GM12801 (cell line): ENCODE results near the gene CLEC6A.

Source experiments
- TF ChIP-seq, protein P1 (sequence below): IDR thresholded peaks from one replicate; pipeline ENCODE4 v1.5.1; 2011; ENCODE audit warnings: control low read depth; ENCODE audit not compliant: insufficient read length; ENCODE audit errors: extremely low read depth

CLEC6A gene

DNA sequence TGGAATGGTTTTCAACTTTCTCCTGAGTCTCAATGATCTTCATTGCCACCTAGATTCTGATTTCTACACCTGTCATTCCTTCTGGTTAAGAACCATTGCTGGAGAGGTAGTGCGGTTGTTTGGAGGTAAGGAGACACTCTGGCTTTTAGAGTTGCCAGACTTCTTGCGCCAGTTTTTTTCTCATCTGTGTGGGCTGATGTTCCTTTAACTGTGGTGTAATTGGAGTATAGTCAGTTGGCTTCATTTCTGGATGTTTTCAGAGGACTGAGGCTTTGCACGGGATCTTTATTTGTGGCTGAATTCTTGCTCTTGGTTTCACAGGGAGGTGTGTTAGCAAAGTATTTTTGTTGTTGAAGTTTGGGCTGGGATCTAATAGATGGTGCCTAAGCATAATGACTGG is 51.8 kb downstream of the CLEC6A start:
- TF ChIP-seq, protein P1, sequence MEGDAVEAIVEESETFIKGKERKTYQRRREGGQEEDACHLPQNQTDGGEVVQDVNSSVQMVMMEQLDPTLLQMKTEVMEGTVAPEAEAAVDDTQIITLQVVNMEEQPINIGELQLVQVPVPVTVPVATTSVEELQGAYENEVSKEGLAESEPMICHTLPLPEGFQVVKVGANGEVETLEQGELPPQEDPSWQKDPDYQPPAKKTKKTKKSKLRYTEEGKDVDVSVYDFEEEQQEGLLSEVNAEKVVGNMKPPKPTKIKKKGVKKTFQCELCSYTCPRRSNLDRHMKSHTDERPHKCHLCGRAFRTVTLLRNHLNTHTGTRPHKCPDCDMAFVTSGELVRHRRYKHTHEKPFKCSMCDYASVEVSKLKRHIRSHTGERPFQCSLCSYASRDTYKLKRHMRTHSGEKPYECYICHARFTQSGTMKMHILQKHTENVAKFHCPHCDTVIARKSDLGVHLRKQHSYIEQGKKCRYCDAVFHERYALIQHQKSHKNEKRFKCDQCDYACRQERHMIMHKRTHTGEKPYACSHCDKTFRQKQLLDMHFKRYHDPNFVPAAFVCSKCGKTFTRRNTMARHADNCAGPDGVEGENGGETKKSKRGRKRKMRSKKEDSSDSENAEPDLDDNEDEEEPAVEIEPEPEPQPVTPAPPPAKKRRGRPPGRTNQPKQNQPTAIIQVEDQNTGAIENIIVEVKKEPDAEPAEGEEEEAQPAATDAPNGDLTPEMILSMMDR, result no peak

DNA sequence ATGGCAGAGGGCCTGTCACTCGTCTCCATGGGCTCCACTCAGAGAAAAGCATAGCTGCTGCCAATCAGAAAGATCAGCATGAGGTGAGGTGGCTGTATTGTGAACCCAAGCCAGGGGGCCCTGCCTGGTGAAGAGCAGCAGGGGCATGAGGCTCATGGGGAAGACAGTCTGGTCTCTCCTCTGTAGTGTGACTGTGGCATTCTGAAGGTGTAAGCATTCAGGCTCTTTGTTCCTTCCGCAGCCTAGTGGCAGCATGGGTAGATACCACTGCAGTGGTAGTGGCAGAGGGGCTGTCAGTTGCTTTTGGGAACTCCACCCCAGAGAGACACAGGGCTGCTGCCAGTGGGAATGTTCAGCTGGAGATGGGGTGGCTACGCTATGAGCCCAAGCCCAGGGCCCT is 52.5 kb downstream of the CLEC6A start:
- TF ChIP-seq, protein P1, result no peak

DNA sequence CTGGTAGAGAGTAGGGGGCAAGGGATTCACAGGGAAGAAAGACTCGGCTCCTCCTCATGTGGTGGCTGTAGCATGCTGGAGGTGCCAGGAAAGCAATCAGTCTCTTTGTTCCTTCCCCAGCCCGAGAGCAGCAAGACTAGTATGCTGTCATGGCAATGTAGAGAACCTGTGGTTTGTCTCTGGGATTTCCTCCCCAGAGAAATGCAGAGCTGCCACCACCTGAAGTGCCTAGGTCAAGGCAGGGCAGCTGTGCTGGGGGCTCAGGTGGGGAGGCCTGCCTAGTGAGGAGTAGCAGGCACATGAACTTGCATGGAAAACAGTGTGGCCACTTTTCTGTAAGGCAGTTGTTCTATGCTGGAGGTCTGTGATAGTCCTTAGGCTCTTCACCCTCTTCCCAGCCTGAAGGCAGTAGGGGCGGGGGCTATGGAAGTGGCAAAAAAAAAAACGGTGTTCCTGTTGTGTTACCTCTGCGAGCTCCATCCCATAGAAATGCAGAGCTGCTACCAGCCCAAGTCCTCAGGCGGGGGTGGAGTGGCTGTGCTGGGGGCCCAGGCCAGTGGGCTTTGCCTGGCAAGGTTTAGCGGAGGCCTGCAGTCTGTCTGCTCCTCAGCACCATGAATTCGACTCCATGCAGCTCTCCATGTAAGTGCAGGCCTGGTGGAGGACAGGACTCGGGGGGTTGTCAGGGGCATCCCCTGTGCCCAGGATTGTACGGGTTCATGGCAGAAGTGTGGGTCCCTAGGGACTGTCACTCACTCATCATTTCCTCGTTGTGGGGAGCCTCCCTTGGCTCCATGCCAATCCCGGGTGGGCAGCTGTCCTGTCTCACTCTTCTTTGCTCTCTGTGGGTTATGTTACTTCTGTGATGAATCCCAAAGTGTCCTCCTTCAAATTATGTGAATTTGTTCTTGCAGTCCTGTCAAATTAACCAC is 53.4 kb downstream of the CLEC6A start:
- TF ChIP-seq, protein P1, result no peak

DNA sequence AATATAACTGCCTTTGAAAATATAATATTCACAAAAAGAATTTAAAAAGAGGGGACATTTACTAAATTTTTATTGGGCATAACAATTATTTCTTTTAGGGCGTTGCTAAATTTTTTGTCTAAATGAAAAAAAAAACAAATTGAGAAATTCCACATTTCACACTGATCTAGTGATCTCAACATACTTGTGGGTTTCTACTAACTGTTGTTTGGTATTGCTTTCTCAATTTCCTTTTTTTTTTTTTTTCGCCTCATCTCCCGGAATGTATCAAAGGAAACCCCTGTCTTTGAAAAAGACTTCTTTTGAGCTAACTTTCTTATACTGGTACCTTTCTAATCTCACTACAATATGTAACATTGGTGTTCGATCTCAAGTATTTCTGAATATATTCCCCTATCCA is 57.5 kb downstream of the CLEC6A start, which contains the start of gene CLEC4D:
CLEC4D (plus strand) TSS at position 248 of the 400 bp plus-strand sequence. CDS start 230 bp downstream, outside the sequence.
- TF ChIP-seq, protein P1, result no peak

DNA sequence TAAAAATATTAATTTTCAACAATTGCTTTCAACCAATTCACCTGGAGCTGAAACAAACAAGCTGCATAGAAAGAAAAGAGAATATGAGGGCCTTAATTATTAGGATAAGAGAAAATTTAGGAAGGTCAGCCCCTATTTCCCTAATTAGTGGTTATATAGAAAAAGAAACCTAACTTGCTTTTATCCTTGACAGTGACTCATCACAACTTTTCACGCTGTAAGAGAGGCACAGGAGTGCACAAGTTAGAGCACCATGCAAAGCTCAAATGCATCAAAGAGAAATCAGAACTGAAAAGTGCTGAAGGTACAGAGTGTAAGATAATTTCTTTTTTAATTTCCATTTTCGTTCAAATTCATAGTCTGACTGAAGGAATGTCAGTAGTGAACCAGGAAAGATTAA is 62.2 kb downstream of the CLEC6A start:
- TF ChIP-seq, protein P1, result no peak

DNA sequence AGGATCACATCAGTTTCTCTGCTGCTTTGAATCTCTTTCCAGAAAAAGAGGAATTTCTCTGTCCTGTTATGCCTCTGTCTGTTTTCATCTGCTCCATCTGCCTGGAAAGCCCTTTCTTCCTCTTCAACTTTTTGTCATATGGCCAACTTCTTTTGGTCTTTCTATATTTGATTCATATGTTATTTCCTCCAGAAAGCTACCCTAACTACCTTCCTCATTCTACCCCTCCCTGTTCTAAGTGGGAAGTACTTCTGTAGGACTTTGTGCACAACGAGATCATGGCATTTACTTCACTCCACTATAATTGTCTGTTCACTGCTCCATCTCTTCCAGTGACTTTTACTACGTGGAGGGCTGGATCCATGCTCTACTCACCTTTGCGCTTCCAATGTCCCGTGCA is 63.4 kb downstream of the CLEC6A start:
- TF ChIP-seq, protein P1, result no peak

DNA sequence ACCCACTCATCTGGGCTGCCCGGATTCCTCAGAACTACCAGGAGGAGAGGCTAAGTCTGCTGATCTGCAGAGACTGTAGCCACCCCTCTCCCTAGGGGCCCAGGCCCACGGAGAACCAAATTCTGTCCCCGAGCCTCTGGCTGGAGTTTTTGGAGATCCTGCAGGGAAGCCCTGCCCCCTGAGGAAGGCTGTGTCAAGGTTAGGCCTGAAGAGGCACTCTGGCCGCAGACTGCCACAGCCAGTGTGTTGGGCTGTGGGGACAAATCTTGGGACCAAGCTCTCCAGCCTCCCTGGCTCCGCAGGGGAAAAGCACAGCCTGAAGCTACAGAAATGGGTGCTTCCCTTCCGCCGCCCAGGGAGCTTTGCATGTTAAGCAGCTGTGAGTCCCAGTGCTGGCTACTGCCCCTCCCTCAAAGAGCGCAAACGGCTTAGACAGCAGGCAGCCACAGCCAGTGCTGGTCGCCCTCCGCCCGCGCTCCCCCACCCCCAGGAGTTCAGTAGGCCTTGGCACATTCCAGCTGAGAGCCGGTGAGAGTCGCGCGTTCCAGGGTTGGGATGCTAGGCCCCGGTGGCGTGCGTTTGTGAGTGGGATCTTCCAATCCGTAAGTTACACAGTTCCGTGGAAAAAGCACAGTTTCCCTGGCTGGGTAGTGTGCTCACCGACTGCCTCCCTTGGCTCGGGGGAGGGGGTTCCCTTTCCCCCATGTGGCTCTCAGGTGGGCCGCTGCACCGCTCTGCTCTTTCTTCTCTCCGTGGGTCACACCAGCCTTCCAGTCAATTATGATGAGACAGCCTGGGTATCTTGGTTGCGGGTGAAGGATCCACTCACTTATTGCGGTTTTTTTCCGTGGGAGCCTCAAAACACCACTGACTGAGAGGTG is 71.7 kb downstream of the CLEC6A start:
- TF ChIP-seq, protein P1, result no peak
